ENCODE results near the gene KRT14. TPM values are rescaled to one million over a fixed set of nuclear protein-coding genes. Genes with fewer than 3 reads are reported as not detected.

Gene KRT14
- total RNA-seq, 4 donors from 2014 or later = 0.52 to 0.90 TPM; not detected in 2

DNA sequence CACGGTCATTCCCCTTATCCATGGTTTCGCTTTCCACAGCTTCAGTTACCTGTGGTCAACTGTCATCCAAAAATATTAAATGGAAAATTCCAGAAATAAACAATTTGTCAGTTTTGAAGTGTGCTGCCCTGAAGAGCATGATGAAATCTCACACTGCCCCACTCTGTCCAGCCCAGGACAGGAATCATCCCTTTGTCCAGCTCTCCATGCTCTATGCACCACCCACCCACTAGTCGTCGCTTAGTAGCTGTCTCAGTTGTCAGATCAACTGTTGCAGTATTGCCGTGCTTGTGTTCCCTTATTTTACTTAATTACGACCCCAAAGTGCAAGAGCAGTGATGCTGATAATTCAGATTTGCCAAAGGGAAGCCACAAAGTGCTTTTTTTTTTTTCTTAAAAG is 25.1 kb downstream of the KRT14 start:
- H3K27ac ChIP-seq = no peak overlapping the region
- H3K4me1 ChIP-seq = no peaks in the 10 kb centered on the region
- TF ChIP-seq, protein P1, sequence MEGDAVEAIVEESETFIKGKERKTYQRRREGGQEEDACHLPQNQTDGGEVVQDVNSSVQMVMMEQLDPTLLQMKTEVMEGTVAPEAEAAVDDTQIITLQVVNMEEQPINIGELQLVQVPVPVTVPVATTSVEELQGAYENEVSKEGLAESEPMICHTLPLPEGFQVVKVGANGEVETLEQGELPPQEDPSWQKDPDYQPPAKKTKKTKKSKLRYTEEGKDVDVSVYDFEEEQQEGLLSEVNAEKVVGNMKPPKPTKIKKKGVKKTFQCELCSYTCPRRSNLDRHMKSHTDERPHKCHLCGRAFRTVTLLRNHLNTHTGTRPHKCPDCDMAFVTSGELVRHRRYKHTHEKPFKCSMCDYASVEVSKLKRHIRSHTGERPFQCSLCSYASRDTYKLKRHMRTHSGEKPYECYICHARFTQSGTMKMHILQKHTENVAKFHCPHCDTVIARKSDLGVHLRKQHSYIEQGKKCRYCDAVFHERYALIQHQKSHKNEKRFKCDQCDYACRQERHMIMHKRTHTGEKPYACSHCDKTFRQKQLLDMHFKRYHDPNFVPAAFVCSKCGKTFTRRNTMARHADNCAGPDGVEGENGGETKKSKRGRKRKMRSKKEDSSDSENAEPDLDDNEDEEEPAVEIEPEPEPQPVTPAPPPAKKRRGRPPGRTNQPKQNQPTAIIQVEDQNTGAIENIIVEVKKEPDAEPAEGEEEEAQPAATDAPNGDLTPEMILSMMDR (IDR thresholded peaks at IDR 0.05) = no peak
- no peak for TF ChIP-seq POLR2A (IDR thresholded peaks at IDR 0.05)
- no peaks in the 10 kb centered on the region for H3K36me3 ChIP-seq
- no peak for DNase-seq
- H3K27me3 ChIP-seq = no peaks in the 10 kb centered on the region
- intact Hi-C loops (cut with DNase I; ENCODE audit: low total_unique reads) = no loop called here
- no peaks in the 10 kb centered on the region for H3K9me3 ChIP-seq
- H3K4me3 ChIP-seq = no peak overlapping the region

DNA sequence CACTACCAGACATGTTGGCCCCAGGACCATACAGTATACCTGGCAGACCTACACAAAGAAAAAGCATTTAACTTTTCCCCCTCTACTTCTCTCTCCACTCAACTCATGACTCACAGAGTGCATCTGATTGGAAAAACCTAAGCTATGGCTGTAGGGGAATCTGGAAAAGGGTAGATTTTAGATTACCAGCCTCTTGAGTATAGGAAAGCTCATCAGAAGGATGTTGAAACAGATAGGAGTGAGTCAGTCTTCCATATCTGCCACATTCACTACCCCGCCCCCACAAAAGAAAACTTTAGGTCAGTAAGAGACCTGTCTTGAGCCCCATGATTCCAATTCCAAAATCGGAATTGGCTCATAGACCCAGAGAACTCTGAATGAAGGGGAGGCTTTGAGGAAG is 27.1 kb downstream of the KRT14 start:
- TF ChIP-seq, protein P1 (IDR thresholded peaks at IDR 0.05) = no peak
- no peak for TF ChIP-seq POLR2A (IDR thresholded peaks at IDR 0.05)
- Histone ChIP-seq H3K27me3 (no peaks in the 10 kb centered on the region), H3K4me3 (no peak overlapping the region), H3K27ac (no peak overlapping the region), H3K9me3 (no peaks in the 10 kb centered on the region), H3K4me1 (no peaks in the 10 kb centered on the region), H3K36me3 (no peaks in the 10 kb centered on the region)
- no peak for DNase-seq
- intact Hi-C loops (cut with DNase I; ENCODE audit: low total_unique reads) = no loop called here

DNA sequence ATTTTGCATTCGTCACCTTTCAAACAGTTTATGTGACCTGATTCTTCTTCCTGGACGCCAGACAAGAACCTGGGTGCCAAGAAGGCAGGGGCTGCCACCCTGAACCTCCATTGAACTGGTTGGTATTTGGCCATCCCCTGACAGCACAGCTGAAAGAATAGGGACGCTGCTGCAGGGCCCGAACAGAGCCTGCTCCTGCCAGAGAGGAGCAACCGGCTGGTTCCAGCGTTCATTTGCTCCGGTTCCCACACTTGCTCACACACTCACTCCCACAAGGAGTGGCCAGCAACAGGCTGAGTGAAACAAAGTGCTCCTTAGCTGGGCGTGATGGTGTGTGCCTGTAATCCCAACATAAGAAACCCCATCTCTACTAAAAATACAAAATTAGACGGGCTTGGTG is 29.8 kb downstream of the KRT14 start:
- Histone ChIP-seq H3K36me3 (no peaks in the 10 kb centered on the region), H3K4me1 (no peaks in the 10 kb centered on the region), H3K27ac (no peak overlapping the region), H3K27me3 (no peaks in the 10 kb centered on the region), H3K9me3 (no peaks in the 10 kb centered on the region), H3K4me3 (no peak overlapping the region)
- no peak for DNase-seq
- intact Hi-C loops (cut with DNase I; ENCODE audit: low total_unique reads) = no loop called here
- TF ChIP-seq, protein P1 (IDR thresholded peaks at IDR 0.05) = no peak
- no peak for TF ChIP-seq POLR2A (IDR thresholded peaks at IDR 0.05)

DNA sequence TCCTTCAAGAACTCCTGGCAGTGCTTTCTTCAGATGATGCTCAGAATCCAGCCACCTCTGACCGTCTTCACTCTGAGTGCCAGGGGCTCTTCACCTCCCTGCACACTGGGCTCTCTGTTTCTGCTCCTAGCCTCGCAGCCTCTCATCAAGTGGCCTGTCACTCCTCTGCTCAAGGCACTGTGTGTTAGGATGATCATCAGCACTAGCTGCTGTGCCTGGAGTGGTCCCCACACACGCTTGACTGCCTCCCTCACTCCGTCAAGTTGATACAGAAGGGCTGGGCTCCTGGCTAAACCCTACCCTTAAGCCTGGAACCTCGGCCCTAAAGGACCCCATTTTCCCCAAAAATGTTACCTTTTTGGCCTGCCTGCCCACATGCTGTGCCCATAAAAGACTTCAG is 30.4 kb downstream of the KRT14 start:
- H3K27me3 ChIP-seq = no peaks in the 10 kb centered on the region
- DNase-seq = no peak
- no peak overlapping the region for H3K27ac ChIP-seq
- H3K4me3 ChIP-seq = no peak overlapping the region
- no peaks in the 10 kb centered on the region for H3K4me1 ChIP-seq
- H3K9me3 ChIP-seq = no peaks in the 10 kb centered on the region
- TF ChIP-seq, protein P1 (IDR thresholded peaks at IDR 0.05) = no peak
- TF ChIP-seq POLR2A (IDR thresholded peaks at IDR 0.05) = no peak
- intact Hi-C loops (cut with DNase I; ENCODE audit: low total_unique reads) = no loop called here
- no peaks in the 10 kb centered on the region for H3K36me3 ChIP-seq

DNA sequence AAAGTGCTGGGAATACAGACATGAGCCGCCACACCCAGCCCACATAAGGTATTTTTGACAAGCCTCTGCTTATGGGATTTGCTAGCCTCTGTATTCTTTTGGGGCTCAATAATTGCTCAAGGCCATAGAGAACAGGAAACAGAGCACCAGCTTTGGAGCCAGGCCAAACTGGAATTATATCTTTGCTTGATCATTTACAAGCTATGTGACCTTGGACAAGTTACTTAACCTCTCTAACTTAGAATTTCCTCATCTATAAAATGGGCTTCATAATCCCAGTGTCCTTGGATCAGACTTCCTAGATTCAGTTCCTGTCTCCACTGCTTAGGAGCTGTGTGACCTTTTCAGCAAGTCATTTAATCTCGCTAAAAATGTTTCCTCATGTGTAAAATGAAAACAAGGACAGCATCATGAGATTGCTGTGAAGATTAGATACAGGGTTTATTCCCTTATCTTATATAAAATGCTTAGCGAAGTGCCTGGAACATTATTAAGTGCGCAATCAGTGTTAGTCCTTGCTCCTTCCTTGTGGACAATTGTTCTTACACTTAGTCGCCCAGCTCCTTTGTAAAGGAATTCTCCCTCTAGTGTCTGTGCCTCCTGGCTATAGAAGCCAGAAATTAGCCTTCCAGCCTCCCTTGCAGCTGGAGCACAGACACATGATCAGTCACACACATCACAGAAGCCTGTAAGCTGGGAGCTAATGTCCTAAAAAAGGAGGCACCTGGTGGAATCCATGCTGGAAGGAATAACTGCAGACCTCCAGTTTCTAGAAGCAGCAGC is 31.4 kb downstream of the KRT14 start:
- no peak for TF ChIP-seq POLR2A (IDR thresholded peaks at IDR 0.05)
- TF ChIP-seq, protein P1 (IDR thresholded peaks at IDR 0.05) = no peak
- DNase-seq = no peak
- Histone ChIP-seq H3K4me1 (no peaks in the 10 kb centered on the region), H3K27ac (no peak overlapping the region), H3K4me3 (no peak overlapping the region), H3K27me3 (no peaks in the 10 kb centered on the region), H3K36me3 (no peaks in the 10 kb centered on the region), H3K9me3 (no peaks in the 10 kb centered on the region)
- intact Hi-C loops (cut with DNase I; ENCODE audit: low total_unique reads) = no loop called here
